Astrocyte (in vitro differentiated cells and primary cell): Measurements from ENCODE around the gene IQGAP2. TPM values are rescaled to one million over a fixed set of nuclear protein-coding genes. Genes with fewer than 3 reads are reported as not detected.

ENCODE experiments used
- DNase-seq: peaks from one replicate; pipeline ENCODE4 v3.0.0-alpha.2; 2010; ENCODE audit warnings: low read depth
- FAIRE-seq: peaks from 2 replicates; lab custom pipeline; 2011; peaks lifted over from hg19 to GRCh38; lab: Jason Lieb, UNC
- H2AFZ ChIP-seq: 2 replicates; pipeline ENCODE4 v1.6.0; 2012; ENCODE audit warnings: low read depth, low read length, inconsistent platforms
- H3K27ac ChIP-seq: 2 replicates; pipeline ENCODE4 v1.5.1; 2011; ENCODE audit warnings: low read depth, low read length, inconsistent platforms
- H3K27me3 ChIP-seq: 2 replicates; pipeline ENCODE4 v1.6.0; 2011; ENCODE audit warnings: low read length, inconsistent platforms; ENCODE audit not compliant: insufficient read depth
- H3K36me3 ChIP-seq: 2 replicates; pipeline ENCODE4 v1.5.1; 2011; ENCODE audit warnings: low read length, inconsistent platforms; ENCODE audit not compliant: insufficient read depth
- H3K4me1 ChIP-seq: 2 replicates; pipeline ENCODE4 v1.5.1; 2011; ENCODE audit warnings: low read length, inconsistent platforms; ENCODE audit not compliant: insufficient read depth
- H3K4me2 ChIP-seq: 2 replicates; pipeline ENCODE4 v1.6.0; 2012; ENCODE audit warnings: low read length, inconsistent platforms
- H3K4me3 ChIP-seq: 2 replicates; pipeline ENCODE4 v1.5.1; 2011; ENCODE audit warnings: low read depth, mild to moderate bottlenecking, low read length, inconsistent platforms; ENCODE audit not compliant: insufficient read depth
- H3K79me2 ChIP-seq: 2 replicates; pipeline ENCODE4 v1.6.0; 2012; ENCODE audit warnings: mild to moderate bottlenecking, low read length, inconsistent platforms; ENCODE audit not compliant: insufficient read depth
- H3K9ac ChIP-seq: 2 replicates; pipeline ENCODE4 v1.6.0; 2012; ENCODE audit warnings: mild to moderate bottlenecking, low read length, inconsistent platforms
- H3K9me3 ChIP-seq: 2 replicates; pipeline ENCODE4 v1.5.1; 2012; ENCODE audit warnings: low read depth, mild to moderate bottlenecking, low read length, inconsistent platforms; ENCODE audit not compliant: insufficient read depth
- H4K20me1 ChIP-seq: 2 replicates; pipeline ENCODE4 v1.6.0; 2012; ENCODE audit warnings: low read length, inconsistent platforms; ENCODE audit not compliant: insufficient read depth
- H3K27ac Mint-ChIP-seq: one replicate; pipeline ENCODE4 v1.8.0; 2021; ENCODE audit warnings: mild to moderate bottlenecking, mixed read lengths; ENCODE audit not compliant: unreplicated experiment
- H3K27me3 Mint-ChIP-seq: one replicate; pipeline ENCODE4 v1.8.0; 2021; ENCODE audit warnings: low read depth, mixed read lengths; ENCODE audit not compliant: unreplicated experiment
- H3K36me3 Mint-ChIP-seq: one replicate; pipeline ENCODE4 v1.8.0; 2021; ENCODE audit warnings: low read depth, mixed read lengths; ENCODE audit not compliant: unreplicated experiment
- H3K4me1 Mint-ChIP-seq: one replicate; pipeline ENCODE4 v1.8.0; 2021; ENCODE audit warnings: low read depth, mixed read lengths; ENCODE audit not compliant: unreplicated experiment
- H3K4me3 Mint-ChIP-seq: one replicate; pipeline ENCODE4 v1.8.0; 2021; ENCODE audit warnings: mild to moderate bottlenecking, moderate library complexity, mixed read lengths; ENCODE audit not compliant: unreplicated experiment
- H3K9me3 Mint-ChIP-seq: one replicate; pipeline ENCODE4 v1.8.0; 2021; ENCODE audit warnings: mild to moderate bottlenecking, mixed read lengths; ENCODE audit not compliant: unreplicated experiment
- EZH2 ChIP-seq: IDR thresholded peaks from 2 replicates; pipeline ENCODE4 v1.6.1; 2012; ENCODE audit warnings: mild to moderate bottlenecking, low read length, inconsistent platforms; ENCODE audit not compliant: insufficient read depth
- total RNA-seq: library from RNA; stranded (reverse); gene quantifications from 2 replicates; pipeline ENCODE4 v1.2.1, GENCODE V29; 2021
- TF ChIP-seq, protein P1 (sequence below): IDR thresholded peaks from 2 replicates; pipeline ENCODE4 v1.5.1; 2011; ENCODE audit warnings: low read depth, mild to moderate bottlenecking, inconsistent platforms, low read length, moderate library complexity; ENCODE audit not compliant: insufficient read depth

The IQGAP2 gene
- total RNA-seq, 1 donor from 2014 or later, result 2.9 TPM

GRCh38 chr5:76542241-76542640, 139.2 kb downstream of the IQGAP2 start:
- H3K79me2 ChIP-seq, result no peaks in the 10 kb centered on the region
- FAIRE-seq, result no peak
- H3K4me1 Mint-ChIP-seq, result peaks cover 9% of the 10 kb centered on the region
- no peak overlapping the region for H3K4me3 ChIP-seq
- H3K27me3 Mint-ChIP-seq, result peaks cover 9% of the 10 kb centered on the region
- no peaks in the 10 kb centered on the region for H3K9me3 Mint-ChIP-seq
- no peak overlapping the region for H3K9ac ChIP-seq
- no peaks in the 10 kb centered on the region for H4K20me1 ChIP-seq
- no peak overlapping the region for H3K4me2 ChIP-seq
- no peaks in the 10 kb centered on the region for H3K36me3 ChIP-seq
- H3K36me3 Mint-ChIP-seq, result no peaks in the 10 kb centered on the region
- no peaks in the 10 kb centered on the region for H3K4me1 ChIP-seq
- no peak for DNase-seq
- no peak for TF ChIP-seq EZH2
- TF ChIP-seq, protein P1, sequence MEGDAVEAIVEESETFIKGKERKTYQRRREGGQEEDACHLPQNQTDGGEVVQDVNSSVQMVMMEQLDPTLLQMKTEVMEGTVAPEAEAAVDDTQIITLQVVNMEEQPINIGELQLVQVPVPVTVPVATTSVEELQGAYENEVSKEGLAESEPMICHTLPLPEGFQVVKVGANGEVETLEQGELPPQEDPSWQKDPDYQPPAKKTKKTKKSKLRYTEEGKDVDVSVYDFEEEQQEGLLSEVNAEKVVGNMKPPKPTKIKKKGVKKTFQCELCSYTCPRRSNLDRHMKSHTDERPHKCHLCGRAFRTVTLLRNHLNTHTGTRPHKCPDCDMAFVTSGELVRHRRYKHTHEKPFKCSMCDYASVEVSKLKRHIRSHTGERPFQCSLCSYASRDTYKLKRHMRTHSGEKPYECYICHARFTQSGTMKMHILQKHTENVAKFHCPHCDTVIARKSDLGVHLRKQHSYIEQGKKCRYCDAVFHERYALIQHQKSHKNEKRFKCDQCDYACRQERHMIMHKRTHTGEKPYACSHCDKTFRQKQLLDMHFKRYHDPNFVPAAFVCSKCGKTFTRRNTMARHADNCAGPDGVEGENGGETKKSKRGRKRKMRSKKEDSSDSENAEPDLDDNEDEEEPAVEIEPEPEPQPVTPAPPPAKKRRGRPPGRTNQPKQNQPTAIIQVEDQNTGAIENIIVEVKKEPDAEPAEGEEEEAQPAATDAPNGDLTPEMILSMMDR, result no peak
- no peak overlapping the region for H3K27ac ChIP-seq
- no peaks in the 10 kb centered on the region for H3K9me3 ChIP-seq
- H3K27me3 ChIP-seq, result no peaks in the 10 kb centered on the region
- H2AFZ ChIP-seq, result no peak overlapping the region
- no peak overlapping the region for H3K4me3 Mint-ChIP-seq
- H3K27ac Mint-ChIP-seq, result no peak overlapping the region

- H3K36me3 ChIP-seq, result no peaks in the 10 kb centered on the region
- H3K4me3 Mint-ChIP-seq, result no peak overlapping the region
- H3K27me3 ChIP-seq, result no peaks in the 10 kb centered on the region
- no peaks in the 10 kb centered on the region for H3K79me2 ChIP-seq
- H4K20me1 ChIP-seq, result no peaks in the 10 kb centered on the region
- H2AFZ ChIP-seq, result no peak overlapping the region
- H3K9ac ChIP-seq, result no peak overlapping the region
- no peak overlapping the region for H3K27ac Mint-ChIP-seq
- H3K9me3 Mint-ChIP-seq, result no peaks in the 10 kb centered on the region
- peaks cover 9% of the 10 kb centered on the region for H3K4me1 Mint-ChIP-seq
- no peaks in the 10 kb centered on the region for H3K4me1 ChIP-seq
- no peak overlapping the region for H3K4me3 ChIP-seq
- DNase-seq (no peak), FAIRE-seq (no peak)
- no peak overlapping the region for H3K4me2 ChIP-seq
- H3K9me3 ChIP-seq, result no peaks in the 10 kb centered on the region
- H3K27me3 Mint-ChIP-seq, result peaks cover 11% of the 10 kb centered on the region
- no peak overlapping the region for H3K27ac ChIP-seq
- TF ChIP-seq EZH2, result no peak
- TF ChIP-seq, protein P1, result no peak
- H3K36me3 Mint-ChIP-seq, result no peaks in the 10 kb centered on the region
Observed at GRCh38 chr5:76542887-76543690, 140.0 kb downstream of the IQGAP2 start.
